GM12891 (cell line): ENCODE results near the gene SIRT6.

Experiments
- POLR2A ChIP-seq: IDR thresholded peaks from 2 replicates; pipeline ENCODE4 v1.6.1; 2011; ENCODE audit warnings: low read depth, low read length, control low read depth
- POLR2AphosphoS5 ChIP-seq: IDR thresholded peaks from 2 replicates; pipeline ENCODE4 v1.6.1; 2011; ENCODE audit warnings: low read depth, low read length, control low read depth
- TAF1 ChIP-seq: IDR thresholded peaks from 2 replicates; pipeline ENCODE4 v1.6.1; 2011; ENCODE audit warnings: low read depth, low read length, control low read depth

DNA sequence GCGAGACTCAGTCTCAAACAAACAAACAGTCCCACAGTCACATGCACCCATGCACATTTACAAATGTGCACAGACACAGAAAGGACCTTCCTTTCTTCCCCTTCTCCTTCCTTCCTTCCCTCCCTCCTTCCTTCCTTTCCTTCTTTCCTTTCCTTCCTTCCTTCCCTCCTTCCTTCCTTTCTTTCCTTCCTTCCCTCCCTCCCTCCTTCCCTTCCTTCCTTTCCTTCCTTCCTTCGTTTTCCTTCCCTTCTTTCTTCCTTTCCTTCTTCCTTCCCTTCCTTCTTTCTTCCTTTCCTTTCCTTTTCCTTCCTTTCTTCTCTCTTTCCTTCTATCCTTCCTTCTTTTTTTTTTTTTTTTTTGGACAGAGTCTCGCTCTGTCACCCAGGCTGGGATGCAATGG lies 30.8 kb upstream of the SIRT6 start:
- TF ChIP-seq POLR2A (no peak), POLR2AphosphoS5 (no peak), TAF1 (no peak)
